ENCODE results near the gene RFX3.

Gene RFX3

DNA sequence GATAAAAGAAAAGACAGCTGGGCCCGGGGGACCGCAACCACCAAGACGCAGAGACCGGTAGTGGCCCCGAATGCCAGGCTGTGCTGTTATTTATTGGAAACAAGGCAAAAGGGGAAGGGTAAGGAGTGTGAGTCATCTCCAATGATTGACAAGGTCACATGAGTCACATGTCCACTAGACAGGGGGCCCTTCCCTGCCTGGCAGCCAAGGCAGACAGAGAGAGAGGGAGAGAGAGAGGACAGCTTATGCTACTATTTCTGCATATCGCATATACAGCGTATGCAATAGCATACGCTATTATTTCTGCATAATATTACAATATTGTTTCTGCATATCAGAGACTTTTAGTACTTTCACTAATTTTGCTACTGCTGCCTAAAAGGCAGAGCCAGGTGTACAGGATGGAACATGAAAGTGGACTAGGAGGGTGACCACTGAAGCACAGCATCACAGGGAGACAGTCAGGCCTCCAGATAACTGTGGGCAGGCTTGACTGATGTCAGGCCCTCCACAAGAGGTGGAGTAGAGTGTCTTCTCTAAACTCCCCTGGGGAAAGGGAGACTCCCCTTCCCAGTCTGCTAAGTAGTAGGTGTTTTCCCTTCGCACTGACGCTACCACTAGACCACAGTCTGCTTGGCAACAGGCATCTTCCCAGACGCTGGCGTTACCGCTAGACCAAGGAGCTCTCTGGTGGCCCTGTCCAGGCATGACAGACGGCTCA, 50.3 kb downstream of the RFX3 start:
- peak in 1 of 2 donors; percentile 13 for DNase-seq

DNA sequence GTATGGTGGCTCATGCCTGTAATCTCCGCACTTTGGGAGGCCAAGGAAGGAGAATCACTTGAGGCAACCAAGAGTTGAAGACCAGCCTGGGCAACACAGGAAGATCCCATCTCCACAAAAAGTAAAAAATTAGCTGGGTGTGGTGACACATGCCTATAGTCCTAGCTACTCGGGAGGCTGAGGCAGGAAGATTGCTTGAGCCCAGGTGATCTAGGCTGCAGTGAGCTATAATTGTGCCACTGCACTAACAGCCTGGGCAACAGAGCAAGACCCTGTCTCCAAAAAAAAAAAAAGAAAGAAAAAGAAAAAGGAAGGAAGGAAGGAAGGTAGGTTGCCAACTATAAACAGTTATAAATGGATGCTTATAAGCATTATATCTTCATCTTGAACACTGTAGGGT, 51.0 kb downstream of the RFX3 start:
- DNase-seq = no peak

DNA sequence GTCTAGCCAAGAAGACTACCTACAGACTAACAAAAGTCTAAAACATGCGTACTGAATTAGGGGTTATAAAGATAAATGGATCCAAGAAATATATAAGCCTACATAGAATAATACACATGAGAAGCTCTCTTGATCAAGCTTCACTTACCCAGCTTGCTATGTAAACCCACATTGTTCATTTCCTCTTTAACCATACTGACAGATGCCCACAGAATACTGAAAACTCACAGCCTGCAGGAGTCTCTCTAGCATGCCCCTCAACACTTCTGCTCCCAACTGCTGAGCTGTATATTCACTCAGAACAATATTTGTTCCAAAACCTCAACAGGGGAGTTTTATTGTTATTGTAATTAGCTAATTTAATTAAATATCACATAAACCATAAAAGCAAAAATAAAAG, 52.4 kb downstream of the RFX3 start:
- no peak for DNase-seq

DNA sequence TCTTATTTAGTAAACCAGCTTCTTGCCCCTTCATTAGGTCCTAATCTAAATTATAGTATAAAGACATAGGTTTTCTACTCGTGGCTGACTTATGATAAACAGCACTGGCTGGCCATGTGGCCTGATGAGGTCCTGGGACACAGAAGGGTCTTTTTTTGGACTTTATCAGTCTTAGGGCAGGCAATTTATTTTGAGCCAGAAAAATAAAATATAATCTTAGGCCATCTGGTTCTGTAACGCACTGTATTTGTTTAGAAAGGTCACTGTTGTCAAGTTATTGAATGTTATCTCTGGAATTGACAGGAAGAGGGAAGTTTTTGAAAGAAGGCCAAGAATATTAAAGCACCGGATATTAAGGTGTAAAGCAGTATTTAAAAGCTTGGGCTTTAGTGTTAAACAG, 53.9 kb downstream of the RFX3 start:
- no peak for DNase-seq

DNA sequence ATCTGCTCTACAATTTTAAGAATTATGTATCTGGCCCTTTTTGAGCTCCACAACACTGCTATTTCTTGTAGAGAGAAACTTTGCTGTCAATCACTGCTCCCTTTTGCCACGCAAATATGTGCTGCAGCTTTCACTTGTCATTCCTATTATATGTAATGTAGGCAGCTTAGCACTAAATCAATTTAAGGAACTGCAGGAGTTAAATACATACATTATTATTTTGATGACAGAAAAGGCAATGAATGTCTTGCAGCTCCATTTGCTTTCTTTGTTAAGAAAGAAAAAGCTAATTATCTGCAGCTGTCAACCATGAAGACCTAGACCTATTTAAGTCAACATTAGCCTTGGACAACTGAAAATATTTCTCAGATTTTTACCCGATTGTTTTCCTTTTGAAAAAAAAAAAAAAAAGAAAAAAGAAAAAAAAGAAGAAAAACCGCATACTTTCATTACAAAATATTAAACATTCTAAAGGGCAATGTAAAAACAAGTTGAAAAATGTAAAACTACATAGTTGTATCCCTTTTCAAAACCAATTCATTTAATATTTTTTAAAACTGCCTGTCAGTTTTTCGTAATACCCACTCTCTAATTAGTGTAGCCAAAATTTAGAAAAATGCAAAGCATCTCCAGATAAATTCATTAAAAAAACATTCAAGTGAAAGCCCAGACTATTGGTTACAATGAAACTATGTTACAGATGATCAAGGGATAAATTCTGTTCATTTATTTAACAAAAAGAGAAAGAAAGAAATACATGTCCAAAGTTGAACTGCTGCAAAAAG, 57.2 kb downstream of the RFX3 start:
- DNase-seq = no peak

DNA sequence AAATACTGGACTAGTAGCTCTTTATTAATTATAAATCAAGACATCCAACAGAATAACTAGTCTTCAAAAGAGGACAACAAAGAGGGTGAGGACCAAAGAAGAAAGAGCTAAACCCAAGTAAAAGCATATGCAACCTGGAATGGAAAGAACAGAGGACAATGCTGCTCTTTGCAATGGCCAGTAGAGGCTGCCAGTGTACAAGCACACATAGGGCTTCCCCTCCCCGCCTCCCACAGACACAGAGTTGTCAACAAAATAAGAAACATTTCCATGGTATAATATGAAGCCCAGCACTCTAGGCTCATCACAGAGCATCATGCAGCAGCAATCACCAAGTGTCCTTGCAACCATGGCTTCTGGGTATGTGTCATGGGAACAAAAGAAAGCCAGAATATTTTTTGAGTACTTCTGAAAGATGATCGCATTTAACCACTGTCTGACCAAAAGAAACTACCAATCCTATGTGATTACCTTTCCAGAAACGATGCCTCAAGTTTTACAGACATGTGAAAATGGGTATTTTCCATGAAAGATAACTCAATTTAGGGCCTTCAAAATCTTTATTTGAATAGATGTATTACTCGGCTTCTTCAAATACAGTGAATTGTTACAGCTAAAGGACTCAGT, 58.1 kb downstream of the RFX3 start:
- peak; percentile 47 to 58 for DNase-seq

DNA sequence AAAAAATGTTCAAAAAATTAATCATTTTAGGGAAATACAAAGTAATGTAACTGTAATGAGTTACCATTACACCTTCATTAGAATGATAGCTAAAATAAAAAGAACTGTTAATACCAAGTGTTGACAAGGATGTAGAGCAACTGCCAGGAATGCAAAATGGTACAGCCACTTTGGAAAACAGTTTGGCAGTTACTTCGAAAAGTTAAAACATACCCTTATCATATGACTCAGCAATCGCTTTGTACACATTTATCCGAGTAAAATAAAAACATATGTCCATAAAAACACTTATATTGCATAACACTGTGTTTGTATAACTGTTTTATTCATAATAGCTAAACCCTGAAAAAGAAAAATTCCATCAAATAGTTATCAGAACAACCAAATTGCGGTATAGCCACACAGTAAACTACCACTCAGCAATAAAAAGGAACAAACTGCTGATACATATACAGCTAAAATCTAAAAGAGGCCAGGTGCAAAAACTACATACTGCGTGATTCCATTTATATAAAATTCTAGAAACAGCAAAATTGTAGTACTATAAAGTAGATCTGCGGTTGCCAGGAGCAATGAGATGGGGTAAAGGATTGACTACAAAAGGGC, 61.7 kb downstream of the RFX3 start:
- DNase-seq = no peak

DNA sequence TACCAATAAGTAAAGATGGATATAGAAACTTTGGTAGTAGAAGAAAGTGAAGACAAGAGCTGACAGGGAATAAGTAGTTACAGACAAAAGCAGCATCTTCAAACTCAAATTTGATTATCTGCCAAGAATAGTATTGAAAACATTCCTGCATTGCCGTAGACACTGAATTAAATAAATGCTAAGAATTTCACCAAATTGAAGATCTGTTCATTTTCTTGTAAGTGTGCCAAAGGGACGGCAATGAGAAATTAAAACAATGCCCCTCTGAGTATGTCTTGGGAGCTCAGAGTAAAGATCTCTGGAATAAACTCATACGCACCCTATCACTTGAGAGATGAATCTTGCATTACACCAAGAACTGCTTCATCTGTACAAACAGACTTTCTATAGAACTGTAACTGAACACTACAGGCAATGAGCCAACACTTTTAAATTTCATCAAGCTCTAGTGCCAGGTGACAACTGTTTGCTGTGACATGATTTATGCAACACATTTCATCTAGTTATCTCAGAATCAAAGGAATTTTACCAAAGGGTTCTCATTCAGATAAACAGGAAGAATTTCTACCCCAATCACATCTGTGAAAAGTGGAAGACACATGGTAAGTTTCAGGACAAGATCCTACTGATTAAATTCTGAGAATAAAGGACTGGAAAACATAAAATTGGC, 66.9 kb downstream of the RFX3 start:
- no peak for DNase-seq

DNA sequence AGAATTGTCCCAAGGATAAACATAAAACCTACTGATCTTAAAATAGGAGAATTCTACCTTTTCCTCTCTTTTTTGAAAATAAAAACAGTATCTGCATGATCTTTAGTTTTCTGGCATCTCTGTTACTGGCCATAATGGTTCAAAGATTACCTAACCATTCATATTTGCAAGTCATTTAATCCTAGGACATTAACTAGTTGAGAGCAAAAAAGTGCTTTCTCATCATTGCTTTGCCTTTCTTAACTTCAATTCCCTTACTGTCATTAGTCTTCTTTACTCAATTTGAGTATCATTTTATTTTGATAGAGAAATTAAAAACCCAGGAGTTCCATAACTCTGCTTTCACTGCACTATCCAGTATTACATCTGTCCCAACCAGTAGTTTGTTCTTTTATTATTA, 68.6 kb downstream of the RFX3 start:
- no peak for DNase-seq

DNA sequence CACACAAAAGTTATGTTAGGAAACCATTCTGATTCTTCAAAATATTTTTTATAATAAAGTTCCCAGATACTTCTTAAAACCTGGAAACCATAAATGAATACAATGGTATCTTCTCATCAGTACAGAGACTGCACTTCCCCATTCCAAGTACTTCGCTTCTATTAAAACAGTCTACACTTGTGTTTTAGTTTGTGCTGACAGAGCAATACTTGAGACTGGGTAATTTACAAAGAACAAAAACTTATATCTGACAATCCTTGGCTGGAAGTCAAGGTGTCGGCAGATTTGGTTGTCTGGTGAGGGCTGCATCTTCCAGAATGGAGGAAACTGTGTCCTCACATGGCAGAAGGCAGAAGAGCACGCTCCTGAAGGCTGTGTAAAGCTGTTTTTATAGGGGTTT, 70.1 kb downstream of the RFX3 start:
- no peak for DNase-seq

DNA sequence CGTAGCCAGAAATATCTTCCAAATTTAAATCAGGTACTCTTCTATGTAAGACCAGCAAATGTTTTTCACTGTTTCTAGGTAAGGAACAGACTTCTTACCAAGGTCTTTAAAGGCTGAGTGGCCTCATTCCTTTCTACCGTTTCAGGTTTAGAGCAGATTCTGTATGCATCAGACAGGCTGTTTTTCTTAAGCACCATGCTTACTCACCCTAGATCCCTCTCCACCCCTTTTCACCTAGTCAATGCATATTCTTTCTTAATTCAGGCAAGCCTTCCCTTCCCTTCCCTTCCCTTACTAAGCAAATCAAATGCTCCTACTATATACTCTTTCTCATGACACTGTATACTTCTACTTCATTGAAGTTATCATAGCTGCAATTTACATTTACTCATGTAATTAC, 70.7 kb downstream of the RFX3 start:
- DNase-seq = no peak

DNA sequence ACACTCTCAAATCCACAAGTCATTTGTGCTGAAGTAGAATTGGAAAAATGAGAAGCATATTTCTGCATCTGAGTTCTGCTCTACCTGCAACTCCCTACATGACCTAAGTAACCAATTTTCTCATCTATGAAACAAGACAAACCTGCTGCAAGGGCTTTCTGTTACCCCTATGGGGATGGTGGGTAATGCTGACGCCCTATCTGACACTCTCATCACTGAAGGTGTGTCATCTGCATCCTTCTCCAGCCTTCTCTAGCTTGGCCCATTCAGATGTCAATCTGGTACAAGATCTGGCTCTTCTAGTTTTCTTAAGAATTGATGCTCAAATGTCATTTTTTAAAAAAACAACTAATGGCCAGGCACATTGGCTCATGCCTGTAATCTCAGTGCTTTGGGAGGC, 73.8 kb downstream of the RFX3 start:
- DNase-seq = no peak

DNA sequence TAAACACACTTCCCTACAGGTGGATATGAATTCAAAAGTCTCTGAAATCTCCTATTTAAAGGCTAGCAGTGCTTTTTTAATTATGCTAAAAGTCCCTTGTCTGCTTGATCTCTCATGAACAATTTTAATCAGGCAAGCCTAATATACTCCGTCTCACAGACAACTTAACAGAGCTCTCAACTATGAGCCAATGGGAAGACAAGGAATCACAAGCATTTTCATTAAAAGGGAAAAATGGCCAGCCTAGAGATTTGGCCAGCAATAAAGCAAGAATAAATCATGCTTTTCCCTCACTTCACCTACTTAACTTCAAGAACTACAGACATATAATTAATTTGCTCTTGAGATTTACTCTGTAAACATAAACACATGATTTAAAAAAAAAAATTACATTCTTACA, 78.0 kb downstream of the RFX3 start:
- DNase-seq = no peak

DNA sequence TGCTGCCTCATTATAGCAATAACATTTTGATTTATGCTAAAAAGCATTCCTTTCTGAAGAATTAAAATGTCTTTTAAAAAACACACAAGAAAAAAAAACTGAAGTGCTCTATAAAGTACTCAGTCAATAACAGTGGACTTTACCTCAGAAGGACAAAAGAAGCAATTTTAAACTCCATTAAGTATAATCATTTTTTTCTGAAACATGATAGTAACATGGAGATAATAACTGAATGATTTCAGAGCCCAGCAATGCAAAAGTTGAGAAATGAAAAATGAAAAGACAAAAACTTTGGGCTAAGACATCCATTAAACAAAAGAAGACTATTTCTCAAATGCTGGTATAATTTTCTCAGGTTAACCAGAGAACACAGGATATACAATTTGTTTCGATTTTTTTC, 78.7 kb downstream of the RFX3 start:
- no peak for DNase-seq

DNA sequence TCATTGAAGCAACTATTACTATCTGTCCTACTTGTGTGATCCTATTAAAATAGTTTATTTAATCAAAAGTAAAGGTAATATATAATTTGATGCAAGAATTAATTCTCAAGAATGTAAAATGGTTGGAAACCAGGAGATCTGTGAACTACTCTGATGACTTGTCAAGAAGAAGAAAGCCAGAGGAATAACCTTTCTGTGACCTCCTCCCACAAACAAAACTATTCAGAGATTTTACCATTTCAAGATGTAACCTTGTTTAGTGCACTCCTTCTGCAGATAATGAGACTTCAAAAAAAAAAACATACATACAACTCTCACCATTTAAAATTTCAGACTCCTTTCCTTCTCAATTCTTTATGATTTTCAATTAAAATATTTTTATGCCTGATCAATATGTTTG, 79.5 kb downstream of the RFX3 start:
- DNase-seq = no peak

DNA sequence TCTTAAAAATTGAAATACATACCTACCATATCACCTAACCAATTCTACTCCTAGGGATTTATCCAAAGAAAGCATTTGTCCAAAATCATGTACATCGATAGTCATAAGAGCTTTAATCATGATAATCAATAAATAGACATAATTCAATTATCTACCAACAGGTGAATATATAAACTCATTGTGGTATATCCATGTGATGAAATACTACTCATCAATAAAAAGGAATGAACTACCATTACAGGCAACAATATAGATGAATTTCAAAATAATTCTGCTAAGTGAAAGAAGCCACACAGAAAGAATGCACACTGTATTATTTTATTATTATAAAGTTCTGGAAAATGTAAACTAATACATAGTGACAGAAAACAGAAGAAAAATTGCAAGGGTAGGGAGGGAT, 81.8 kb downstream of the RFX3 start:
- no peak for DNase-seq

DNA sequence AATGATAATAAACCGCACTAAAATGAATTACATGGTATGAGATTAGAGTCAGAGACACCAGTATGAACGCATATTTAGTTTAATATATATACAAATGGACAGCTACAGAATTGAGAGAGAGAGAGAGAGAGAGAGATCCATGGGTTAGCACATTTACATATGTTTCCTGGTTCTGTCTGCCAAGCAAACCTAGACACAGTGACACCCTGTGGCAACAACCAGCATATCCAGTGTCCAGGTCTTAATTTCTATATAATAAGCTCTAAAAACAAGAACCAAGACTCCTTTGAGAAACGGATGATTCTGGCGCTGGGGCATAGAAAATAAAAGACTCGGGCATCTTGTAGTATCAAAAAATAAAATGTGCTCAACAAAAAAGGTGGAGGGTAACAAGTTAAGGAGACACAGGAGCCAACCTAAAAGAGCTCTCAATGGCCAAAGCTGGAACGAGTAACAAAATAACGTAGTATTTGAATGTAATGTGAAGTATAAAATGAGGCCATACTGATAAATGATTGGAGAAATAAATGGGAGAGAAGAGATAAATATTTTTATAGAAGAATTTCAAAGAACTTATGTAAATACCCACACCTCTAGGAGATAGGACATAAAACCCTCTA, 84.5 kb downstream of the RFX3 start:
- peak; percentile 44 to 56 for DNase-seq

DNA sequence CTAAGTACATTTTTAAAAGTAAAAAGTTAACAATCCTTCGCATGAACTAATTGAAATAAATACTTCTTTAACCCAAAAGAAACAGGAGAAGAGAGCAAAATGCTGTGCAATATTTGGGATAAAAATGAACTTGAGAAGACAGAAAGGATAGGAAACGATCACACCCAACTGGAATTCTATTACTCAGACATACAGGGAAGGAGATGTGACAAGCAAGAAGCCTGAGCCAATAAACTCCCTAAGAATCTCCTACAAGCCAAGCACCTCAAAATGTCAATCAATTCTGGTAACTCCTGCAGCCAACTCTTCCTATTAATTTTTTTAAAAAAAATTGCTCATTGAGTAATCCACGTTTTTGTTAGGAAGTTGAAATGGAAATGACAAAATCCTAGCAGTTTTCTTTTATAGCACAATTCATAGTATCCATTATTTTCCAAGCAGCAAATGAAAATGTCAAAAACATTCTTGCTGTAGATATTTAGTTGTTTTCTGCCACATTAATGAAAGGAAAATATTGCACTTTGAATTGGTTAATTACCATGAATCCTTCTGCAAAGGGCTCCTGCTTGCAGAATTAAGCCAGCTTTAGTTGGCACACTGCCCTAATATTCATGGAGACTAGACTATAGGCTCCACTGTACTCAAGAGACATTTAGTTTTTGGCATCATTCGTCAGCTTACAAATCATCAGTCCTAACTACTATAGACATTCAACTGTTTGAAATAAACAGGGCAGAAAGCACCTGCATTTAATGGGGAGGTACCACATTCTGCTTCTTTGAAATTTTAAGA, 89.0 kb downstream of the RFX3 start:
- DNase-seq = no peak

DNA sequence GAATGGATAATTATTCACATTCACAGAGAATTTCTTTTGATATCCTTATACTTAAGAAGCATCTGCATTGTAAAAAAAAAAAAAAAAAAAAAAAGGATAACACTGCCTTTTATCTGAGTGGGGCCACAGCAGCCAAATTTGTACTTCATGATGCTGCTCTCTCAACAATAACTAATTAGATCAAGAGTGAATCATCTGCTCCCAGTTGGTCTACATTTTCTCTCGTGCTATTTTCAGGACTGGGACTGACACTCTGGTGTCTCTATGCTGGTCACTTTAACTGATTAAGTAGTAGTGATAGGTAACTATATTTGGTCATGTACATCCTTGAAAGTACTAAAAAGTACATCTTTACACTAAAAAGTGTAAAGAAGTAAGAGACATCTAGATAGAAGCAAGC, 90.1 kb downstream of the RFX3 start:
- no peak for DNase-seq

DNA sequence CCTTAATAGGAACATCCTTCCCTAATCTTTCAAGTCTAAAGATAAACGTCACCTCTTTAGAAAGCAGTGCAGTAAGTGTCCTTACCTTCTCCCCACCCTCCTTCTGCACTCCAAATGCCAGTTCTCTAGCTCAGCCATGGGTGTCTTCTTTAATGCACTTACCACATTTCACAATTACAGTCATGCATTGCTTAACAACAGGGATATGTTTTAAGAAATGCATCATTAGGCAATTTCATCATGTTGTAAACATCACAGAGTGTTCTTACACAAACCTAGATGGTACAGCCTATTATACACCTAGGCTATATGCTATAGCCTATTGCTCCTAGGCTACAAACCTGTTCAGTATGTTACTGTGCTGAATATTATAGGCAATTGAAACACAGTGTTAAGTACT, 91.2 kb downstream of the RFX3 start:
- DNase-seq = no peak

DNA sequence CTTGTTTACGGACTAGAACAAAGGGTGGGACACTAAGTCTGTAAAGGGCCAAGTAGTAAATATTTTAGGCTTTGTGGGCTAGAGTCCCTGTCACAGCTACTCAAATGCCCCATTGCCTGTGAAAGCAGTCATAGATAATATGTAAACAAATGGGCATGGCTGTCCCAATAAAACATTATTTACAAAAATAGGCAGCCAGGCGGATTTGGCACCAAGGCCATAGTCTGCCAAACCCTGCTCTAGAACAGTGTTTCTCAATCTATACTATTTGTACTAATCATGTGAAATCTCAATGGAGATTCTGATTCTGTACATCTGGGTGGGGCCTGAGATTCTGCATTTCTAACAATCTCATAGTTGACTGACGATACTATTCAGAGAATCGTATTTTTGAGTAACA, 92.0 kb downstream of the RFX3 start:
- DNase-seq = no peak

DNA sequence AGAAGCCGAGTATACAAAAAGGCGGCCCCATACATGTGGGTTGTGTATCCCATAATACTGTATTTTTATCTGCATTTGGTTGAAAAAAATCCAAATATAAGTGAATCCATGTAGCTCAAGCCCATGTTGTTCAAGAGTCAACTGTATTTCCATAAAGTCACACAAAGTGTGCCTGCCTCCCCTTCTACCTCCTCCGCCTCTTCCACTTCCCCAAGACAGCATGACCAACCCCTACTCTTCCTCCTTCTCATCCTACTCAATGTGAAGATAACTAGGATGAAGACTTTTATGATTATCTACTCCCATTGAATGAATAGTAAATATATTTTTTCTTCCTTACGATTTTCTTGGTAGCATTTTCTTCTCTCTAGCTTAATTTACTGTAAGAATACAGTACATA, 92.7 kb downstream of the RFX3 start:
- no peak for DNase-seq

All from stimulated activated CD4-positive, alpha-beta T cell treated with anti-CD3 and anti-CD28 coated beads, Interleukin-2, amount 100 ng/mL, for 24 hours (primary cell).